GM19397 (cell line): Measurements from ENCODE around the gene MIF.
"Not testable (repeated sequence)": the region's sequence is repeated elsewhere in the genome, so short reads cannot be mapped to it uniquely, and the experiment has no call there.

Experiments used
- ATAC-seq: cut with Tn5 transposase; IDR thresholded peaks from one replicate; pipeline ENCODE4 v1.9.1; 2021; ENCODE audit warnings: mild to moderate bottlenecking, moderate library complexity; ENCODE audit not compliant: unreplicated experiment

Gene MIF

DNA sequence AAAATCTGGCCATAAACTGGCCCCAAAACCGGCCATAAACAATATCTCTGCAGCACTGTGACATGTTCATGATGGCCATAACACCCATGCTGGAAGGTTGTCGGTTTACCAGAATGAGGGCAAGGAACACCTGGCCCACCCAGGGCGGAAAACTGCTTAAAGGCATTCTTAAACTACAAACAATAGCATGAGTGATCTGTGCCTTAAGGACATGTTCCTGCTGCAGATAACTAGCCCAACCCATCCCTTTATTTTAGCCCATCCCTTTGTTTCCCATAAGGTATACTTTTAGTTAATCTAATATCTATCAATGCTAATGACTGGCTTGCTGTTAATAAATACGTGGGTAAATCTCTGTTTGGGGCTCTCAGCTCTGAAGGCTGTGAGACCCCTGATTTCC lies 6.0 kb downstream of the MIF start:
- ATAC-seq: not testable (repeated sequence)

DNA sequence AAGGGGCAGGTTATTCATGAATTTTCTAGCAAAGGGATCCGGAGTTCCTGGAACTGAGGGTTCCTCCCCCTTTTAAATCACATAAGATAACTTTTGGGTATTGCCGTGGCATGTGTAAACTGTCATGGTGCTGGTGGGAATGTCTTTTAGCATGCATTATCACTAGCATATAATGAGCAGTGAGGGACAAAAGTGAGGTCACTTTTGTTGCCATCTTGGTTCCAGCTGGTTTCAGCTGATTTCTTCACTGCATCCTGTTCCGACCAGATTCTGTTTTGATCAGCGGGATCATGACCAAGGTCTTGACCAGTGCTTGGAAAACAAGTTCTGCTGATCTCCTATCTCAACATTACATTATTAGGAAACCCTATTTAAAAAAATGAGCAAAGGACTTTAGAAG lies 7.4 kb downstream of the MIF start:
- no peak for ATAC-seq

DNA sequence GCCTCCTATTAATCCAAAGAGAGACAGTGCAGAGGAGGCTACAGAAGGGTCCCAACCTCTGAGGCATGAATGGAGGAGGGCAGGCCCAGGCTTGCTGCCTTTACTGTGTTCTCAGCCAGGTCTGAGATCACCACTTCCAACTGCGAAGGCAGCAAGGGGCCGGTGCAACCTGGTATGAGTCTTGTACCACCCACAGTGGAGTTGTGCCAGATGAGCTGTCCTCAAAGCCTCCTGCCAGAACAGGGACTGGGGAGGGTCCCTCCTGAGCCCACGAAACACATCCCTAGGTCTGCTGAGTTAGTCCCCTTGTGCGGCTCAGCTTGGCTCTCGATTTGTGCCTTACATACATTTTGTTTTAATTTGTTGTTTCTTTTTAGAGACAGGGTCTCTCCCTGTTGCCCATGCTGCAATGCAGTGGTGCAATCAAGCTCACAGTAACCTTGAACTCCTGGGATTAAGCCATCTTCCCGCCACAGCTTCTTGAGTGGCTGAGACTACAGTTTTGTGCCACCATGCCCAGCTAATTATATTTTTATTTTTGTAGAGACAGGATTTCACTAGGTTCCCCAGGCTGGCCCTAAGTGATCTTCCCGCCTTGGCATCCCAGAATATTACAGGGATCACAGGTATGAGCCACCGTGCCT lies 9.3 kb downstream of the MIF start:
- no peak for ATAC-seq

DNA sequence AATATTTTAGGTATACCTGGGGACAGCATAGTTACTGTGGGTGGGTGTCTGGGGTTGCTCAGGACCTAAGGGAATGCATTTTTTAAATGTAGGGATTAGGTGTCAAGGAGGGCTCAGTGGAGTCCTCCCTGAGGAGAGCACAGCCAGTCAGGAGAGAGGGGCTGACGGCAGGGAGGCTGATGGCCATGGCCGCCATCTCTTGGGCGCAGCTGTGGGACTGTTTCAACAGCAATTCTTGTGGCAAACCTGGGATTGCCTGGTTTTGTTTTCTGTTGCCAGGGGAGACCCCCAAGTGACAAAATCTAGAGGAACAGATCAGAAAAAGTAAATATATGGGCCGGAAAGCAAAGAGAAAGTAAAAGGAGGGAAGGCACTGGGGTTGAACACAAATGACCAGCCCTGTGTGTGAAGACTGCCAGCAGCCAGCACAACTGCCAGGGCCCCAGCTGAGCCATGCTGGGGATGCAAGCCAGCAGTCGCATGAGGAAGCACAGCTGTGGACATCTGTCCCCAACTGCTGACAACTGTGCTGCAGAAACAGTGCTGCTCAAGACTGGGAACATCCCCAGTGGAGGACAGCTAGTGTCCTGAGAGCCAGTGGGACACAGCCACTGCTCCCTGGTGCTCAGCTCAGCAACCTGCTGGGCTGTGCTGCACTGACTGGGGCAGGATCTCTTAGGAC lies 10.5 kb downstream of the MIF start:
- ATAC-seq: no peak

DNA sequence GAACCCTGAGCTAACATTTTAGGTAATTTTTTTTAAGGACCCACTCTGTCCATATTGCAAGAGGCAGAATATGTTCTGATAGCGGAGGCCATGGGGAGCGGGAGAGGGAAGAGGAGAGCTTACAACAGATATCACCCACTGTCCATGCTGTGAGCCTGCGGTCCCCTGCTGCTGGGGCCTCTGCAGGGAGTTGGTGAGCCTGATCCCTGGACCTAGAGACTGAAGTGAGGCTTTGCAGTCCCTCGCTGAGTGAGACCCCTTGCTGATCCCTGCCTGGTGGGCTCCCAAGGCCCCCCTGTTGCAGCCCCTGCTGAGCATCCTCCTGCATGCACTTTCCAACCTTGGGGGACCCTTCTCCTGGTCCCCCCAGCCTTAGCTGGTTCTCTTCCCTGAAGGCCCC lies 12.5 kb downstream of the MIF start:
- no peak for ATAC-seq

DNA sequence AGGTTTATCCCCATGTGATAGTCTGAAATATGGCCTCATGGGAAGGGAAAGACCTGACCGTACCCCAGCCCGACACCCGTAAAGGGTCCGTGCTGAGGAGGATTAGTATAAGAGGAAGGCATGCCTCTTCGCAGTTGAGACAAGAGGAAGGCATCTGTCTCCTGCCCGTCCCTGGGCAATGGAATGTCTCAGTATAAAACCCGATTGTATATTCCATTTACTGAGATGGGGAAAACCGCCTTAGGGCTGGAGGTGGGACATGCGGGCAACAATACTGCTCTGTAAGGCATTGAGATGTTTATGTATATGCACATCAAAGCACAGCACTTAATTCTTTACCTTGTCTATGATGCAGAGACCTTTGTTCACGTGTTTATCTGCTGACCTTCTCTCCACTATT lies 13.2 kb downstream of the MIF start:
- not testable (repeated sequence) for ATAC-seq

DNA sequence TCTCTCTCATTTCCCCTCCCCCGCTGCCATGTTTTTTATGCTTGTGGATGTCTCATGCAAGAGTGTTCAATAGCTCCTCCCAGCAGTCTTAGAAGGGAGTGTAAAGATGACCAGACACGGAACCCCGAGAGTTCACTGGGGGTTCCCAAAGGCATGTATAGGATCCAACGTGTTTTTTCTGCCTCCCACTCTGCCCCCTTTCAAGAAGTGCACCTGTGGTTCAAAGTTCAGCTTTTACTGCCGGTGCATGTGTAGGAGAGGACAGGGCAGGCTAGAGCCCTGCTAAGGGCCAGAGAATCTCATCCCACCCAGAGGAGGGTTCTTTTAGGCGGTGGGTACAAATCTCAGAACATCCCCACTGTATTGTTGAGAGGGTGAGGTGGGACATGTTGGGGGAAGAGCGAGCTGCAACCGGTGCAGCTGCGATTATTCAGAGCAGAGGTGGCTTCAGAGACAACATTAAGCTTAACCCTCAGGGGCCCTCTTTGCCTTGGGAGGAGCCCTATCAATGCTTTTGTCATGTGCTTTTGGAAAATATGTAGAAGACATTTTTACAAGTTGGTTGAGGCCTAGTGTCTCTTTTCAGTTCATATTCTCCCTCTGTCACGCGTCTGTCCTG lies 14.5 kb downstream of the MIF start:
- ATAC-seq: no peak

DNA sequence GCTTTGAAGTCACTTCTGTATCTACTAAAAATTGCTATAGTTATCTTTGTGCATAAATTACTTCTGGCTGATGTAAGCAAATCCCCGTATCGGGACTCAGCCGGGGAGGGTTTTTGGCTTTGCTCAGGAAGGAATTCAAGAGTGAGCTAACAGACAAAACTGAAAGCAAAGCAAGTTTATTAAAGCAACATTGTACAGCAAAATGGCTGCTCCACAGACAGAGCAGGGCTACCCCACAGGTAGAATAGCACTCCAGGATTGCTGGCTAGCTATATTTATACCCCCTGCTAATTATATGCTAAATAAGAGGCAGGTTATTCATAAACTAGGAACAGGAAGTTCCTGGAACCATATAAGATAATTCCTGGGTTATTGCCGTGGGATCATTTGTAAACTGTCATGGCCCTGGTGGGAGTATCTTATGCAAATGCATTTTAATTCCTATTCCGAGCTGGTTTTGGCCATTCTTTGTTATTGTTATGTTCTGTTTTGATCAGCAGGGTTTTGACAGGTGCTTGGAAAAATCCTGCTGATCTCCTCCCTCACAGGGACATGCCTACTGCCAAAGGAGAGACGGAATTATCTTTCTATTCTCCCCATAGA lies 15.2 kb downstream of the MIF start:
- ATAC-seq: no peak

DNA sequence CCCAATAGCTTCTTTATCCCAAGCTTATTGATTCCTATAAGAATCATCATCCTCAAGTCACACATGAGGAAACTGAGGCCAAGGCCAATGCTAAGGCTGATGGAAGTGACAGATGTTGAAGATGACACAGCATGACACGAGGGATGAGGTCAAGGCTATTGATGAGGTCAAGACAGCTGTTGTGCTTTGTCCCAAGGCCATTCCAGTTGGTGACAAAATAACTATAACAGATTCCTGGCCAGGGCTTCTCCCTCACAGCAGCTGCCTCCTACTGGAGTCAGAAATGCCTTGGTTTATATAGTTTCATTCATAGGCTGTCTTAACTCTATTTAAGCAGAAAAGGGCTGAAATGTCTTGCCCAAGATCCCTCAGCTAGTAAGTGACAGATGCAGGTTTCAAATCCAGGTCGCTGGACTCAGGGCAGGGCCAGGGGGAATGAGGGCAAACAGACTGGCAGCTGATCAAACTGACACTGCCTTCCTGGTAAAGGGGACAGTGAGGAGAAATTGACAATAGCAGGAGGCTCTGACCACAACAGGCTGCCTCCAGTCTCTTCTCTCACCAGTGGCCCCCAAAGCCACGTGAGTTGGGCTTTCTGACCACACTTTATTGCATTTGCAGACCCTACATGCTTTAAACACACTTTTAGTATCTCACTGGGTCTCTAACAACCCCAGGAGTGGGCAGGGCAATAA lies 16.5 kb downstream of the MIF start:
- no peak for ATAC-seq

DNA sequence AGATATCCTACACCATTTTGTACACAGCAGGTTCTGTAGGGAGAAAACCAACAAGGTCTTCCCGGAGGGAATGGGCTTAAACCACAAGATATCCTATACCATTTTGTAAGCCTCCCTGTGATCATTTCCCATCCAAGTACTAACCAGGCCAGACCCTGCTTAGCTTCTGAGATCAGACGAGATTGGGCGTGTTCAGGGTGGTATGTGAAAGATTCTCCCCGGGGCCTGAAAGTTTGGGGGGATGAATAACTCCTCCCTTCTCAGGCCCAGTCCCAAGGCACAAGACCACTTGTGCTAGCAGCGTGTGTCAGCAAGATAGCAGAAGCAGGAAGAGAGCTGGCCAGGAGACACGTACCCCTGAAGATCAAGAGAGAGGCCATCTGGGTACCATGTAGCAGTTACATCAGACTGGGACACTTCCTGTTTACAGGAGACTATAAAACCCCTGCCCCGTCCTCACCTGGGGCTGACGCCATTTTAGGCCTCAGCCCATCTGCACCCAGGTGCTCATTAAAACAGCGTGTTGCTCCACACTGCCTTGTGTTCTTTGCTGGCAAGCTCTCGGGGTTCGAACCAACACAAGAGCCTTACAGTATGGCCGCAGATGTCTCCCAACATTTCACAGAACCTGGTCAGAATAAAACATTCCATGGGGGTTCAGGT lies 17.3 kb downstream of the MIF start:
- ATAC-seq: no peak

DNA sequence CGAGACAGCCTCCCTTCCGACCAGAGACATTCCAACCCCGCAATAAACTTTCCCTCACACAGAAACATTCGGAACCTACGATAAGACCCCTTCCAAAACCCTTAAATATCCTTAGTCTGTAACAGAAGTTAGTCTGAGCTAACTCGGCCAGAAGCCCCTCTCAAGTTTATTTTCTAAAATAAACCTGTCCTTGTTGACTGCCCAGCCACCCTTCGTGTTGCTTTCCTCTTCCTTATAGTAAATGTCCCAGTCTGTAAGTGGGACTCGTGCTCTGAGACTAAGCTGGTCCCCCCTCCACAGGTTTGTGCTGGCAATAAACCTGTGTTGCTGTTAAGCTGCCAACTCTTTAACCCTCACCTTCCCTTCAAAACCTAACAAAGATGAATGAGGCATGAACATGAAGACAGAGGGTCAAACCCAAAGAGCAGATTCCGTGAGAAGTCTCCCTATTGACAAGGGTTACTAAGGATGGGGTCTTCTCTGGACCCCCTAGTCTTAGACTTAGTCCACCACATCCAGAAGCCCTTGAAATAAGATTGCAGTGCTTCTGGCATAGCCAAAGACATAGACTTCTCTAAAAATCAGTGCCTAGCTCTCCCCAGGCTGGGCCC lies 18.2 kb downstream of the MIF start:
- no peak for ATAC-seq

DNA sequence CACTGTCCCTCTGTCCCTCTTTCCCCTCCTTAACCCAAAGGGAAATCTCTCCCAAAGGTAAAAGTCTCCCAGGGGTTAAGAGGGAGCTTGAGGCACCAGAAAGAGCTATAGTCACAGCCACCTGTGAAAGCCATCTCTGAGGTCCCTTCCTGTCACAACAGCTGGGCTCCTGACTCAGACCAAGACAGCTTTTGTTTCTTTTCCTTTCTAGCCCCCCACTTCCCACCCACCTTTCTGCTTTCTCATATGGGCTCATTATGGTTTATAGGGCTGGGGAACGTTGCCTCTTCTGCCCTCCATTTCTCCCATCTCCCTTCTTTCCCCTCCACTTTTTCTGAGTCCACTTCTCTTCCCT lies 19.1 kb downstream of the MIF start:
- no peak for ATAC-seq

DNA sequence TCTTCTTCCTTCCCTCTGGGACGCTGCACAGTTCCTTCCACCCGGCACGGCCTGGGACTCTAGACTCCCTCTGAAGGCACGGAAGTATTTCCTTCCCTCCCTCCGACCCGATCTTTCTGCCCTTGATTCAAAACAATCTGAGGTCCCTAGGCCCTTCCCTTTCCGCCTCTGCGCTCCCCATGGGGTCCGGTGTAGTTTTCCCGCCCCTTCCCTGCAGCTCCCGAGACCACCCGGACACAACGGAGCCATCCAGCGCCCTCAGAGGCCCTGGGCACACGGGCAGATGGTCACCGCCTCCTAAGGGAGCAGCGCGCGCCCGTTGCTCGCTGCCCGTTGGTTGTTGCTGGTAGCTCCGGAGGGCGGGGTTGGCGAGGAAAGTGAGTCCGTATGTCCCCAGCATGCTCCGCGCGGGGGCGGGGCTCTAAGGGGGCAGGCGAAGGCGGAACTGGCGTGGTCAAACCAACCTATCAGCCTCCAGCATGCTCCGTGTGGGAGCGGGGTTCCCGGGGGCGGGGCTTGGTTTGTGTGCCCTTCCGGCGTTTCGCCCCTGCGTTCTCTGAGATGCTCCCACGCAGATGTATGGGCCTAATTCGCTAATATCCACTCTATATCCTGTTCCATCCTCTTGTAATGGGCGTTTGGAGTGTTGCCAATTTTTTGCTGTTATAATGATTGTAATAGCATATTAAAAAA lies 19.6 kb downstream of the MIF start:
- peak; percentile 96 for ATAC-seq

DNA sequence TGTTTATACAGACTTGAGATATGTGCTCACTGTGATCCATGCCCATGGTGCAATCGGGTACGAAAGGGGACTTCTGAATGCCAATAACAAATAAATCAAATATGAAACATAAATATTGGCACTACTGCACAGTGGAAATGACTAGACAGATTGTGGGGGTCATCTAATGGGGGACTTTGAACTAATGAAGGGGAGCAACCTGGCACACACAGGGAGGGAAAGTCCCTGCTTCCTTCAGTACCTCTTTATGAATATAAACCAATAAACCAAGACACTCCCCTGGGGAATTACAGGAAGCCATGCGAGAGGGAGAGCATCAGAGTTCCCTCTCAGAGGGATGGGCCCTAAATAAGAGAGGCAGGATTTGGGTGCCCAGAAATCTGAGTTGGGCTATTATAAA lies 21.1 kb downstream of the MIF start:
- ATAC-seq: no peak

DNA sequence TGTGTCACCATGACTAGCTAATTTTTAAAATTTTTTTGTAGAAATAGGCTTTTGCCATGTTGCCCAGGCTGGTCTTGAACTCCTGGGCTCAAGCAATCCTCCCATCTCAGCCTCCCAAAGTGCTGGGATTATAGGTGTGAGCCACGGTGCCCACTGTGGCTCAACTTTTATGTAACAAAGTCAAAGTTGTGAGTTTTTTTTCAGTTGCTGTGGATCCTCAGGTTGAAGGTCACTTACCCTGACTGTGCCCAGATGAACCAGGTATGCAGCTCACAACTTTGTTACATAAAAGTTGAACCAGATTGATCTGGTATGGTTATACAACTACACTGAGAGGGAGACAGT lies 26.1 kb downstream of the MIF start:
- not testable (repeated sequence) for ATAC-seq

DNA sequence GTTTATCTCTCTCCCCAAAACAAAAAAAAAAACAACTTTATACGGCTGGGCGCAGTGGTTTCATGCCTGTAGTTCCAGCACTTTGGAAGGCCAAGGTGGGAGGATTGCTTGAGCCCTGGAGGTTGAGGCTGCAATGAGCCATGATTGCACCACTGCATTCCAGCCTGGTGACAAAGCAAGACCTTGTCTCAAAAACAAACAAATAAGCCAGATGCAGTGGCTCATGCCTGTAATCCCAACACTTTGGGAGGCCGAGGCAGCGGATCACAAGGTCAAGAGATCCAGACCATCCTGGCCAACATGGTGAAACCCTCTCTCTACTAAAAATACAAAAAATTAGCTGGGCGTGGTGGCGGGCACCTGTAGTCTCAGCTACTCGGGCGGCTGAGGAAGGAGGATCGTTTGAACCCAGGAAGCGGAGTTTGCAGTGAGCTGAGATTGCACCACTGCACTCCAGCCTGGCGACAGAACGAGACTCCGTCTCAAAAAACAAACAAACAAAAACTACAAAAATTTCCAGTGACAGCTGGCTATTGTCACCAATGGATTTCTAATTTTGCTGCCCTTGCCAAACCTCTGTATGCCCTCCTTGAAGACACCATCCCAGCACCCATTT lies 27.5 kb downstream of the MIF start:
- ATAC-seq: not testable (repeated sequence)

DNA sequence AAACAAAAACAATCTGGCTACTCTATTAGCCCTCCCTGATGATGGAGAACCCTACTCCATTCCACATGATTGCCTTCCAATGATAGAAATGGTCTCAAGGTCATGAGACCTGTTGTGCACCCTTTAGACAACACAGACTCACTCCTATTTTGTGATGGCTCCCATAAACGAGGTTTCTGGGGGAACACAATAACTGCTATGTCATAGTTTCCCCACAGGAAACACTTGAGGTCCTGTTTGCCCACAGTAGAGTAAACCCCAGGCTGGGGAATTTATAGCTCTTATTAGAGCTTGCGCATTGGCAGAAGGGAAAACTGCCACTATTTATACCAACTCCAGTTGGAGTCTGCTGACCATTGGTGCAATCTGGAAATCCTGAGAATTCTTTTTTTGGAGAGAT lies 28.7 kb downstream of the MIF start:
- ATAC-seq: no peak

DNA sequence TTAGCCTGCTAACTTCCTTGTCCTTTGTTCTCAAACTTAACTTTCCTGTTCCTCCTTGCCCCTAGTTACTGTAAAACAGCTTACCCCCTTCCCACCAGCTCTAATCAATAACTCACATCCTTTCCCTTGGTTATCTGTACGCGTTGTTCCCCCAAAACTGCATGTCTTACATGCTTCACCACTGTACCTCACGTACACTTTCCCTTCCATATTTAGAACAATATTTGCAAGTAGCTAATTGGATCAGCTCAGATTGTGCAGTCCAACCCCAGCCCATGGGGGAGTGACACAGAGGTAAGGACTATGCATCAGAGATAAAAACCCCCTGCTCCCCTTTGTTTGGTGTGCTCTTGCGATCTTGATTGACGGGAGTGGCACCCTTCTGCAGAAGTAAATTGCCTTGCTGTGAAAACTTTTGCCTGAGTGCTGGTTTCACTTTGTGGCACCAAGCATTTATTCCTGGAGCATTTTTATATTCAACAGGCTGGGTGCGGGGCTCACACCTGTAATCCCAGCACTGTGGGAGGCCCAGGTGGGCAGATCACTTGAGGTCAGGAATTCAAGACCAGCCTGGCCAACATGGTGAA lies 30.9 kb downstream of the MIF start:
- no peak for ATAC-seq

DNA sequence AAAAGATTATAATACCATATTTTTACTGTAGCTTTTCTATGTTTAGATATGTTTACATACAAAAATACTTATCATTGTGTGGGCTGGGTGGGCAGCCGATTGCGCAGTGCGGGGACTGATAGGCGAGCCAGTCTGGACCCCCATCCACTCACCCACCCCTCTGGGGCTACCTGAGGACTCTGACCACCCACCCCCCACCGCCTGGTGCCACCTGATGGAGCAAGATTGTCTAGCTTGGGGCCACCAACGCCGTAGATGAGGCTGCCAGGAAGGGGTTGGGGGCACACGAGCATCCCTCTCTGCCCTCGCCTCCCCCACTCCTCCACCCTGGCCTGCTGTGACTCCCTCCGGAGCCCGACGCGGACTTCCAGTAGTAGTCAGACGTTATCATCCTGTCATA lies 32.4 kb downstream of the MIF start:
- no peak for ATAC-seq
